Loucy (cell line): ENCODE measurements around the gene GINS1.

Source experiments
- H2AFZ ChIP-seq: fragments of 200-600 bp; sonication (generic); 2 replicates; pipeline ENCODE4 v1.6.0; 2016; ENCODE audit warnings: antibody characterized with exemption, mild to moderate bottlenecking, low read length, moderate library complexity
- H3F3A ChIP-seq: fragments of 200-600 bp; 2 replicates; pipeline ENCODE4 v1.6.0; 2016; ENCODE audit warnings: antibody characterized with exemption, low read depth, mild to moderate bottlenecking
- H3K27me3 ChIP-seq: fragments of 200-600 bp; sonication (generic); 2 replicates; pipeline ENCODE4 v1.6.1; 2014; ENCODE audit warnings: low read length, mild to moderate bottlenecking; ENCODE audit not compliant: insufficient read depth, poor library complexity, severe bottlenecking
- H3K36me3 ChIP-seq: fragments of 200-600 bp; sonication (generic); 2 replicates; pipeline ENCODE4 v1.6.1; 2016; ENCODE audit warnings: low read length; ENCODE audit not compliant: insufficient read depth
- H3K4me1 ChIP-seq: fragments of 200-600 bp; sonication (generic); 2 replicates; pipeline ENCODE4 v1.5.1; 2014; ENCODE audit warnings: low read length, mild to moderate bottlenecking; ENCODE audit not compliant: insufficient read depth, poor library complexity, severe bottlenecking
- H3K4me2 ChIP-seq: fragments of 200-600 bp; sonication (generic); 2 replicates; pipeline ENCODE4 v1.6.0; 2014; ENCODE audit warnings: antibody characterized with exemption, low read length, low read depth, mild to moderate bottlenecking; ENCODE audit not compliant: poor library complexity, severe bottlenecking
- H3K4me3 ChIP-seq: fragments of 200-600 bp; sonication (generic); 2 replicates; pipeline ENCODE4 v1.5.1; 2014; ENCODE audit warnings: low read length, mild to moderate bottlenecking, mixed read lengths; ENCODE audit not compliant: poor library complexity, severe bottlenecking
- H3K79me2 ChIP-seq: fragments of 200-600 bp; sonication (generic); 2 replicates; pipeline ENCODE4 v1.6.1; 2014; ENCODE audit warnings: low read length; ENCODE audit not compliant: insufficient read depth
- H3K9ac ChIP-seq: fragments of 200-600 bp; sonication (generic); 2 replicates; pipeline ENCODE4 v1.6.0; 2014; ENCODE audit warnings: mild to moderate bottlenecking, low read depth, low read length, moderate library complexity; ENCODE audit not compliant: poor library complexity, severe bottlenecking
- H3K9me2 ChIP-seq: fragments of 200-600 bp; sonication (generic); replicated peaks from 2 replicates; pipeline ENCODE4 v1.6.1; 2016; ENCODE audit warnings: low read depth, low read length, mixed read lengths
- H3K9me3 ChIP-seq: fragments of 200-600 bp; sonication (generic); 2 replicates; pipeline ENCODE4 v1.6.1; 2014; ENCODE audit warnings: mild to moderate bottlenecking, antibody characterized with exemption, low read length, low read depth; ENCODE audit not compliant: insufficient read depth
- H4K20me1 ChIP-seq: fragments of 200-600 bp; sonication (generic); 2 replicates; pipeline ENCODE4 v1.6.0; 2014; ENCODE audit warnings: antibody characterized with exemption, low read length, mild to moderate bottlenecking; ENCODE audit not compliant: insufficient read depth, poor library complexity, severe bottlenecking
- EZH2phosphoT487 ChIP-seq: fragments of 200-600 bp; IDR thresholded peaks from 2 replicates; pipeline ENCODE4 v1.6.1; 2018; ENCODE audit warnings: antibody characterized with exemption, mild to moderate bottlenecking, moderate library complexity, borderline replicate concordance
- TF ChIP-seq, protein P1 (sequence below): fragments of 200-600 bp; sonication (generic); conservative IDR thresholded peaks from 2 replicates; pipeline ENCODE4 v1.5.1; 2014; ENCODE audit warnings: mild to moderate bottlenecking, antibody characterized with exemption, low read length

The GINS1 gene

GRCh38 chr20:25447671-25448070 is 40.2 kb downstream of the GINS1 start:
- no peaks in the 10 kb centered on the region for H3K9me3 ChIP-seq
- H4K20me1 ChIP-seq: no peaks in the 10 kb centered on the region
- H3K36me3 ChIP-seq: peaks cover 42% of the 10 kb centered on the region
- H3K4me1 ChIP-seq: no peaks in the 10 kb centered on the region
- H3K4me3 ChIP-seq: no peak overlapping the region
- H2AFZ ChIP-seq: no peak overlapping the region
- H3K27me3 ChIP-seq: no peaks in the 10 kb centered on the region
- no peaks in the 10 kb centered on the region for H3F3A ChIP-seq
- TF ChIP-seq EZH2phosphoT487: no peak
- no peak overlapping the region for H3K9ac ChIP-seq
- H3K79me2 ChIP-seq: no peaks in the 10 kb centered on the region
- H3K4me2 ChIP-seq: no peak overlapping the region
- no peaks in the 10 kb centered on the region for H3K9me2 ChIP-seq

GRCh38 chr20:25452333-25452732 is 44.9 kb downstream of the GINS1 start:
- no peak overlapping the region for H3K4me3 ChIP-seq
- H3K9me2 ChIP-seq: no peaks in the 10 kb centered on the region
- no peaks in the 10 kb centered on the region for H3K79me2 ChIP-seq
- no peaks in the 10 kb centered on the region for H3K4me1 ChIP-seq
- H4K20me1 ChIP-seq: no peaks in the 10 kb centered on the region
- TF ChIP-seq, protein P1, sequence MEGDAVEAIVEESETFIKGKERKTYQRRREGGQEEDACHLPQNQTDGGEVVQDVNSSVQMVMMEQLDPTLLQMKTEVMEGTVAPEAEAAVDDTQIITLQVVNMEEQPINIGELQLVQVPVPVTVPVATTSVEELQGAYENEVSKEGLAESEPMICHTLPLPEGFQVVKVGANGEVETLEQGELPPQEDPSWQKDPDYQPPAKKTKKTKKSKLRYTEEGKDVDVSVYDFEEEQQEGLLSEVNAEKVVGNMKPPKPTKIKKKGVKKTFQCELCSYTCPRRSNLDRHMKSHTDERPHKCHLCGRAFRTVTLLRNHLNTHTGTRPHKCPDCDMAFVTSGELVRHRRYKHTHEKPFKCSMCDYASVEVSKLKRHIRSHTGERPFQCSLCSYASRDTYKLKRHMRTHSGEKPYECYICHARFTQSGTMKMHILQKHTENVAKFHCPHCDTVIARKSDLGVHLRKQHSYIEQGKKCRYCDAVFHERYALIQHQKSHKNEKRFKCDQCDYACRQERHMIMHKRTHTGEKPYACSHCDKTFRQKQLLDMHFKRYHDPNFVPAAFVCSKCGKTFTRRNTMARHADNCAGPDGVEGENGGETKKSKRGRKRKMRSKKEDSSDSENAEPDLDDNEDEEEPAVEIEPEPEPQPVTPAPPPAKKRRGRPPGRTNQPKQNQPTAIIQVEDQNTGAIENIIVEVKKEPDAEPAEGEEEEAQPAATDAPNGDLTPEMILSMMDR: no peak
- H3F3A ChIP-seq: no peaks in the 10 kb centered on the region
- H3K4me2 ChIP-seq: no peak overlapping the region
- no peak overlapping the region for H2AFZ ChIP-seq
- no peak overlapping the region for H3K9ac ChIP-seq
- H3K36me3 ChIP-seq: peaks cover 33% of the 10 kb centered on the region
- H3K9me3 ChIP-seq: no peaks in the 10 kb centered on the region
- H3K27me3 ChIP-seq: no peaks in the 10 kb centered on the region

DNA sequence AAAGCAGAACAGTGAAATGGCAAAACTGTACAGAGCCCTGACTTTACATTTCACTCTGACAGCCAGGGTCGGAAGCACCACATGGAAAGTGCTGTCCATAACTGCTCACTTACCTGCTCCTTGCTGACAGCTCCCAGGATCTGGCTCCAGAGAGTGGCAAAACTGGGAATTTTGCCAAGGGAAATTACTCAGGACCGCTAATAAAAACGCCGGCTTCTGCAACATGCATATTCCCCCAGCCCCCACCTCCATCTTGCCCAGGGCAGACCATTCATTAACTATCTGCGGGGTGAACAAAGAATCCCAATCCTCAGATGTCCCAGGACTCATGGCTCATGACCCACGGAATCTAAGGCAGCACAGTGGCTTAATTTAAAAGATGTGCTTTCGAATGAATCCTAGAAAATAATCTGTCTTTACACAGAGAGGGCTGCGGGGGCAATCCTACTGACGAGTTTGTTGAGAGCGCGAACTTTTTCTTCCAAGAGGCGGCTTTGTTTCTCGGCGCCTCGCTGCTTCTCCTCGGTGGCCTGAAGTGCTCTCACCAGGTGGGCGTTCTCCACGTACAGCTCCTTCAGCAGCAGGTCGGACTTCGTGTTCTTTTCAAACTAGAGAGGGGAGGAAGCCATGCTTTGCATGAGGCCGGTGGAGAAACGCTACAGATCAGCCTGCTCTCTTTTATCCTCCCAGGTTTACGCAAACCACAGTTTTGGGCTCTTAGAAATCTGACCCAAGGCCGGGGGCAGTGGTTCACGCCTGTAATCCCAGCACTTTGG is 45.8 kb downstream of the GINS1 start:
- TF ChIP-seq EZH2phosphoT487: no peak
- TF ChIP-seq, protein P1: no peak
- no peaks in the 10 kb centered on the region for H3K79me2 ChIP-seq
- no peaks in the 10 kb centered on the region for H4K20me1 ChIP-seq
- H3K27me3 ChIP-seq: no peaks in the 10 kb centered on the region
- H3K36me3 ChIP-seq: peaks cover 24% of the 10 kb centered on the region
- no peak overlapping the region for H3K9ac ChIP-seq
- no peaks in the 10 kb centered on the region for H3K4me1 ChIP-seq
- H3K4me2 ChIP-seq: no peak overlapping the region
- no peaks in the 10 kb centered on the region for H3F3A ChIP-seq
- H3K9me3 ChIP-seq: no peaks in the 10 kb centered on the region
- no peaks in the 10 kb centered on the region for H3K9me2 ChIP-seq
- no peak overlapping the region for H2AFZ ChIP-seq
- no peak overlapping the region for H3K4me3 ChIP-seq
